Transverse colon (tissue), 3 donors: ENCODE measurements around the gene RSU1.

Experiments used
- CTCF ChIP-seq, 5 experiments: fragments of 200-600 bp in 3 of 5; fragments of 450-650 bp in 2 of 5; sonication (generic) in 3 of 5; IDR thresholded peaks; 1 replicate in 2 of 5; 2 replicates in 3 of 5; pipeline ENCODE4 v1.5.1; 2016 to 2017; ENCODE audit warnings: antibody characterized with exemption in 5 of 5, inconsistent platforms in 3 of 5, mild to moderate bottlenecking in 2 of 5, moderate library complexity in 1 of 5
- EP300 ChIP-seq: sonication (generic); formaldehyde crosslinking; IDR thresholded peaks from one replicate; pipeline ENCODE4 v1.6.1; 2017; ENCODE audit warnings: antibody characterized with exemption, low read depth

- TF ChIP-seq CTCF (IDR thresholded peaks at IDR 0.05) (no peak), EP300 (no peak)
These were observed 96.4 kb downstream of the RSU1 start for GRCh38 chr10:16720812-16721211.
